GM19395 (cell line): ENCODE measurements around the gene ZNF524.
"Not testable (repeated sequence)": the region's sequence is repeated elsewhere in the genome, so short reads cannot be mapped to it uniquely, and the experiment has no call there.

Source experiments
- ATAC-seq: cut with Tn5 transposase; IDR thresholded peaks from one replicate; pipeline ENCODE4 v1.9.1; 2021; ENCODE audit warnings: mild to moderate bottlenecking, moderate library complexity; ENCODE audit not compliant: unreplicated experiment

ZNF524 gene

DNA sequence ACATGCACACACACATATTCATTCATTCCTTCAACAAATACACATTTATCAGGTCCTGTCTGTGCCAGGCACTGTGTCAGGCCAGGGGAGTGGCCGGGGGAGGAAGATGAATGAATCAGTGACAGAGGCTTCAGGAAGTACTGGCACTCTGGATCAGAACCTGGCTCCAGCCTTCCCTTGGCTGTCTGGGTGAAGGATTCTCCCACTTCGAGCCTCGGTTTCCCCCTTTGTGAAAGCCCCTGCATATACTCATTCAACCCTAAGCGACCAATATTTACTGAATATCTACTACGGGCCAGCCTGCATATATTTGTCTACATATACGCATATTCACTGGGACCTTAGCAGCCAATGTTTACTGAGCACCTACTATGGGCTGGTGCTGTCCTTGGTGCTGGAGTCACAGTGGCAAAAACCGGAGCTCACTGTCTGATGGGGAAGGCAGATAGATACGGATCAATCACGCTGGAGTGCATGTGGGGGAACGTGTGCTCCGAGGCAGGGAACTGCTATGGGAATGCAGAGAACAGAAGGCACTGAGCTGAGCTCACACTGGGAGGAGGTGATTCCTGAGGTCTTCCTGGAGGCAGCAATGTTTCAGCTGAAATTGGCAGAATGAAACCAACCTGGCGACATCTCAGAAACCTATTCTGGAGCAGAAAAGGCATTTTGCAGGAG, 18.8 kb upstream of the ZNF524 start:
- no peak for ATAC-seq

DNA sequence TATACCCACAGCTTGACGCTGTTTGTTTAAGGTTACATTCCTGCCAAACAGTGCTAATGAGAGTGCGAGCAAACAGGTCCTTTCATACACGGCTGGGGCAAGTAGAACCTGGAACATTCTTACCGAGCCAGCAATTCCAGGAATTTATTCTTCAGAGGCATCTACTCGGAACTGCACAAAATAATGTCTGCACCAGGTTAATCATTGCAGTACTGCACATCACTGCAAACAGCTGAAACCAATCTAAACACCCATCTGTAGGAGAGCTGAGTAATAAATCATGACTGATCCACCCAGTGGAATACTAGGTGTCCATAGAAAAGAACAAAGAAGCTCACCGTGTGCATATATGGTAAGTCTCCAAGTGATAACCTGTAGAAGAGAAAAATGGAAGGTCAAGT, 18.3 kb upstream of the ZNF524 start:
- ATAC-seq, result no peak

DNA sequence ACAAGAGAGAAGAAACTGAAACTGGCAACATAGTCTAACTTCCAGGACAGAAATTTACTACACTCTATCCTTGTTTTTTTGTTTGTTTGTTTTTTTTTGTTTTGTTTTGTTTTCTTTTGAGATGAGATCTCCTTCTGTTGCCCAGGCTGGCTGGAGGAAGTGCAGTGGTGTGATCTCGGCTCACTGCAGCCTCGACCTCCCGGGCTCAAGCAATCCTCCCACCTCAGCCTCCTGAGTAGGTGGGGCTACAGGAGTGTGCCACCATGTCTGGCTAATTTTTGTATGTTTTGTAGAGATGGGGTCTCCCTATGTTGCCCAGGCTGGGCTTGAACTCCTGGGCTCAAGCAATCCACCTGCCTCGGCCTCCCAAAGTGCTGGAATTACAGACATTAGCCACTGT, 17.8 kb upstream of the ZNF524 start:
- ATAC-seq, result not testable (repeated sequence)

DNA sequence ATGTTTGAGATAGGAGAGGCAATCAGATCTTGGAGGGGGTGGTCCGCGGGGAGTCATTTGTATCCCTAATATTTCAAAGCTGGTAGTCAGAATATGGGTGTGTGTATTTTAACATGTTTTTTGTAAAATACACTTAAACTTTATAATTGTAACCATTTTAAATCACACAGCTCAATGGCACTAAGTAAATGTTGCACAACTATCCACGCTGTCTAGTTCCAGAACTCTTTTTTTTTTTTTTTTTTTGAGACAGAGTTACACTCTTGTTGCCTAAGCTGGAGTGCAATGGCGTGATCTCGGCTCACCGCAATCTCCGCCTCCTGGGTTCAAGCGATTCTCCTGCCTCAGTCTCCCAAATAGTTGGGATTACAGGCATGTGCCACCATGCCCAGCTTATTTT, 16.2 kb upstream of the ZNF524 start:
- not testable (repeated sequence) for ATAC-seq

DNA sequence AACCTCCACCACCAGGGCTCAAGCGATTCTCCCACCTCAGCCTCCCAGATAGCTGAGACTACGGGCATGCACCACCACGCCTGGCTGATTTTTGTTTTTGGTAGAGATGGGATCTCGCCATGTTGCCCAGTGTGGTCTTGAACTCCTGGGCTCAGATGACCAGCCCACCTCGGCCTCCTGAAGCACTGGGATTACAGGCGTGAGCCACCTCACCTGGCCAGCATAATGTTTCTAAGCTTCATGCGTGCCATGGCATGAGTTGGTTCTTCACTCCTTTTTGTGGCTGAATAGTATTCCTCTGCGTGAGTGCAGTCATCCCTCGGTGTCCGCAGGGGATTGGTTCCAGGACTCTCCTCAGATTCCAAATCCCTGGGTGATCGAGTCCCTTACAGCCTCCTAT, 15.2 kb upstream of the ZNF524 start:
- no peak for ATAC-seq

DNA sequence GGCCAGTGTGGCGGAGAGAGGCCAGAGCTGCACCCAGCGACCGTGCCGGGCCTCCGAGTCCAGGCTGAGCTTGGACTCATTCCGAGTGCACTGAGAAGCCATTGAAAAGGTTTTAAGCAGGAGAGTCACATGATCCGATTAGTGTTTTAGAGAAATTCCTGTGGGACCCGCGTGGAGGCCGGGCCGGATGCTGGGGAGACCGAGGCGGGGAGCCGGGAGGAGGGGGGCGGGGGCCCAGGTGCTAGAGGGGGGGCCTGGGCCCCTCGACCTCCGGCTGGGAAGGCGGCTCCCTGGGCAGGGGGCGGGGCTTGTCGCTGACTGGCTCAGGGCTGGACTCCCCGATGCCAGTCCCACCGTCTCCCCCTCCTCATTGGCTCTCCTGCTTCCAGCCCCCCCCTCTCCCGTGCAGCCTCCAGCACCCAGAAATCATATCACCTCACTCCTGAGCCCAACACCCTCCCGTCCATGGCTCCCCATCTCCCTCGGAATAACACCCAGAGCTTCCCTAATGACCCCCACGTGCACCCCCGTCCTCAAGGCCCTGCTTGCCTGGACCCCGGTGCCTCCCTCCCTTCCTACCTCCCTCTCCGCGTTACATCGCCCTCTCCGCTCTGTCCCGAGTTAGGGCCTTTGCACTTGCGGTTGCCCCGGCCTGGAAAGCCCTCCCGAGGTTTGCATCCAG, 14.3 kb upstream of the ZNF524 start:
- ATAC-seq, result no peak

DNA sequence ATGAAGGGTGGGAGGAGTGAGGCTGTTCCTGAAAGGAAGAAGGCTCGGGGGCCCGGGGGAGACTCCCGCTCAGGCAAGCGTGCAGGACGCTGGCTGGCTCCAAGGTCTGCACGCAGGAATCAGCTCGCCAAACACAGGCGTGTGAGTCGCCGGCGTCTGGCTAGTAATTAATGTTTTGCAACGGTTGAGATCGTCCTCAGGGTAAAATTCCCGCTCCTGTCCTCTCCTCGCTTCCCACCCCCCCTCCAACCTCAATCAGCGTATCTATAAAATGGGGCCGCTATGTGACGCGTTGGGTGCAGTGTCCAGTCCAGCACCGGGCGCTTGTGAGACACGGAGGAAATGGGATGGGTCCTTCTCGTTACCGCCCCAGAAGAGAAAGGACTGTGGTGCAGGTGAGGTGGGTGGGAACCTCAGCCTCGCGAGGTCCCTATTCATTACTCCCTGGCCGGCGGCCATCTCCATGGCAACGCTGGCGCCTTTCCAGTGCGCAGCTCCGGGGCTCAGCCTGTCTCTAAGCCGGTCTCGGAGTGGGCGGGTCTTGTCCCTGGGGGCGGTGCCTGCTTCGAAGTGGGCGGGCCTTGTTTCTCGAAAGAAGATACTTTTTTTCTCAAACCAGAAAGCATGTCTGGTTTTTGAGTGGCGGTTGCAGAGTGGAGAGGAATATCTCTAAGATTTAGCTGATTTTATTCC, 13.0 kb upstream of the ZNF524 start:
- peak; percentile 88 for ATAC-seq

DNA sequence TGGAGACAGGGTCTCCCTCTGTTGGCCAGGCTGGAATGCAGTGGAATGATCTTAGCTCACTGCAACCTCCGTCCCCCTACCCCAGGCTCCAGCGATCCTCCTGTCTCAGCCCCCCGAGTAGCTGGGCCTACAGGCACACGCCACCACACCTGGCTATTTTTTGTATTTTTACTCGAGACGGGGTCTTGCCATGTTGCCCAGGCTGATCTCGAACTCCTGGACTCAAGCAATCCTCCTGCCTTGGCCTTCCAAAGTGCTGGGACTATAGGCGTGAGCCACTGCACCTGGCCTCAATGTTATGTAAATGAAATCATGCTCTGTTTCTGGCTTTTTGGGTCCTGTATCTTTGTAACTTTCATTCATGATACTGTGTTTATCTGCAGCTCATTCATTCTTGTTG, 11.3 kb upstream of the ZNF524 start:
- no peak for ATAC-seq

DNA sequence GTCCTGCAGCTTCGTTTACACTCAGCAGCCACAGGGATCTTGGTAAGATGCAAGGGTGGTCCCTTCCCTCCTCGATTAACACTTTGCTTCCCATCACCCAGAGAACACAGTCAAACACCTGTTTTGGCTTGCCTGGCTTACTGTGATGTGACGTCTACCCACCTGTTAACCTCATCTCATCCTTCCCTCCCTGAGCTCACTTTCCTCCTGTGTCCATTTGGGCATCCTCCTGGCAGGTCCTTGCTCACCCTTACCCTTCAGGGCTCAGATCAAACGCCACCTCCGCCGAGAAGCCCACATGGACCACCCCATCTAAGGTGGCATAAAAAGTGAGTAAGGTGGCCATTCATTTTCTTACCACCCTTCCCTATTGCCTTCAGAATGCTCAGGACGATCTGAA, 10.0 kb upstream of the ZNF524 start:
- no peak for ATAC-seq

DNA sequence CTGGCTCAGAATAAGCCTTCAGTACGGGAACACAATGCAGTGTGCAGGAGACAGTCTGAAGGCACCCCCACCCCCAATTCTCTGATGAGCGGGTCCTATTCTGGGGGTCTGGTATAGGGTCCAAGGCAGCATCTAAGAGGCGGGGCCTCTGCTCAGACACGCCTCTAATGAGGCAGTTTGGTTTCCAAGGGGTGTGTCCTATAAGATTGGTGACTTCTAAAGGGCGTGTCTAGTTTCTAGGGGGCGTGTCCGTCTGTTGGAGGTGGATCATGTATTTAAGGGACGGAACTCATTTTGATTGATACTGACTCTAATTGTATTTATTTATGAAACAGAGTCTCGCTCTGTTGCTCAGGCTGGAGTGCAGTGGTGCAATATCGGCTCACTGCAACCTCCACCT, 9.5 kb upstream of the ZNF524 start:
- no peak for ATAC-seq

DNA sequence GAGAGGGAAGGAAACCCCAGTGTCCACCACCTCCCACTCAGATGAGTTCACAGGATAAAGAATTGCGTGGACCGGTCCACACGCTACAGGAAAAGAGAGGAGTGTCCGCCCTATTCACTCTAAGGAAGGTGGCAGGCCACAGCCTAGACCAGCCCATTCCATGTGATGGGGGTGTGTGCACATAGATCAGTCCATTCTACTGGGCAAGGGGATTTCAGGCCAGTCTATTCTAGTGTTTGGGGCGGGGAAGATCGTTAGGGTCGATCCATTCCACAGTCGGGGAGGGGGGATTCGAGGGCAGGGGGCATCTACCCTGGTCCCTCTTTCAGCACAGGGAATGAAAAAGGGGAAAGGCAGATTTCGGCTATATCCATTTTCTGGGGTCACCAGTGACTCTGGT, 8.5 kb upstream of the ZNF524 start:
- no peak for ATAC-seq

DNA sequence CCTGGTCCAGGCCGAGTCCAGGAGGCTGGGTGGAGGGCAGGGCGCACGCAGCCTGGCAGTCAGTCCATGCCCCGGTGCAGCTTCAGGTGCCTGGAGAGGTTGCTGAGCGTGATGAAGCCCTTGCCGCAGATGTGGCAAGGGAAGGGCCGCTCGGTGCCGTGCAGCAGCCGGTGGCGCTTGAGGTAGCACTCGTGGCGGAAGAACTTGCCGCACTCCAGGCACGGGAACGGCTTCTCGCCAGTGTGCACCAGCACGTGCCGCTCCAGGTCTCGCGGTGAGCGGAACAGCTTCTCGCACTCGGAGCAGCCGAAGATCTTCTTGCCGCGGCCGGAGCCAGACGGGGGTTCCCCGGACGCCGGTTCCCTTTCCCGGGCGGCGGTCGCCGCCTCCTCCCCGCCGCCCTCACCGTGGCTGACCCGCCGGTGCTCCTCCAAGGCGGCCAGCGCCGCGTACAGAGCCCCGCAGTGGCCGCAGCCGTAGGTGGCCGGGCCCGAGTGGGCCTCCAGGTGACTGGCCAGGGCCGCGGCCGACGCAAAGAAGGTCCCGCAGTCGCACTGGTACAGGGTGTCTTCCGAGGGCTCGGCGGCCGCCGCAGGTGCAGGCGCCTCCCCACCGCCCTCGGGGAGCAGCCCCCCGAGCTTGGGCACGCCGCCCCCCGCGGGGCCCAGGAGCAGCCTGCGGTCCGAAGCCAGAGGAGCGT, 7.5 kb upstream of the ZNF524 start:
- no peak for ATAC-seq

DNA sequence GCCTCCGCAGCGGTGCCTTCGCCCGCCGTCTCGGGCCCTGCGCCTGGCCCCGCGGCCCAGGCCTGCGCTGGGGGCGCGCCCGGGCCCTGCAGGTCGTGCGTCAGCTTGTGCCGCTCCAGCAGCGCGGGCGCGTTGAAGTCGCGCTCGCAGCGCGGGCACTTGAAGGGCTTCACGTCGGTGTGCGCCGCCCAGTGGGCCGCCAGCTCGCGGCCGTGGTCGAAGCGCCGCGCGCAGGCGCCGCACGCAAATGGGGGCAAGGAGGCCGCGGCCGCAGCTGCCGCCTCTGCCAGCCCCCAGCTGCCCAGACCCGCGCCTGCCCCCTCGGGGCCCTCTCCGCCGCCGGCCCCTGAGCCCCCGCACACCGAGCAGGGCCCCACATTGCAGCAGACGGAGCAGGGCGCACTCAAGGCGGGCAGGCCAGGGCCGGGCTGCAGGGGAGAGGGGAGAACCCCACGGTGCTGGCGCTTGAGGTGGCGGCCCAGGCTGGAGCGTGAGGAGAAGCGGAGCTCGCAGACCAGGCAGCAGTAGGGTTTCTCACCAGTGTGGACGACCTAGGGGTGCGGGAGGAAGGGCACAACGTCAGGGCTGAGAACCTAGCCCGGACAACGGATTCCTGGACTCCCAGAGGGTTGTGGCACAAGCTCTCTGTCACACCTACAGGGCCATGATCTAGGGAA, 6.9 kb upstream of the ZNF524 start:
- ATAC-seq, result no peak

DNA sequence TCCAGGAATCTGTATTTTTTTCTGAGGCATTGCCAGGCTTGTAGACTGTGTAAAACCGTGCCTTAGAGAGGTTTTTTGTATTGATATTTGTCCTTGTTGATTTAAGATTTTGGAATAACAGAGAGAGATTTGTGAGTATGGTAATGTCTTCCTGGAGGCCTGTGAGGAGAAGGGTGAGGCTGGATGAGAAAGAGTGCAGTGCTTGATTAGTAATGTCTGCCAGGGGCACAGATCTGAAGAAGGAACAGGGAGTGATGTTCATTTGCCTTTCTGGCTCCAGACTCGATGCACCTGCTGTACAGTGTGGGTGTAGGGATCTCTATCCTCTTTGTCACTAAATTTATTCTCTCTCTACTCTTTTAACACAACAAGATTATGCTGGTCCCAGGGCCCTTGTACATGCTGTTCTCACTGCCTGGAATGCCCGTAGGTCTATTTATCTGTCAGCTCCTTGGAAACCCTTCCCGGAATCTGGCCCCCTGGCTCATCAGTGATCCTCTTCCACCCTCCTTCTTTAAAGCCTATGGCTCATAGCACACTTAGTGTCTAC, 5.0 kb upstream of the ZNF524 start:
- ATAC-seq, result no peak

DNA sequence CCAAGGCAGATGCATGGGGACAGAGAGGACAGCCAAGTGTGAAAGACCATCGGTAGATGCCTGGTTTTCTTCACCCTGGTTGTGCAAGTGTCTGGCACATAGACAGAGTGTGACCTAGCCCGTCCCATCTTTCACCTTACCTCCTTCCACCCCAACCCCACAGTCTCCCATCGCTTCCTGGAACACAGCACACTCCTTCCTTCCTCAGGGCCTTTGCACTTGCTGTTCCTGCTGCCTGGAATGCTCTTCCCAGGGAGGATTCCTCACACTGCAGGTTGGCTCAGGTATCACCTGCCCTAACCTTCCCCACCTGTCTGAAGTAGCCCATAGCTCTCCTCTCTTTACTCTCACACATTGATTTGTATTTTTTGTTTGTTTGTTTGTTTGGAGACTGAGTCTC, 3.8 kb upstream of the ZNF524 start:
- no peak for ATAC-seq

DNA sequence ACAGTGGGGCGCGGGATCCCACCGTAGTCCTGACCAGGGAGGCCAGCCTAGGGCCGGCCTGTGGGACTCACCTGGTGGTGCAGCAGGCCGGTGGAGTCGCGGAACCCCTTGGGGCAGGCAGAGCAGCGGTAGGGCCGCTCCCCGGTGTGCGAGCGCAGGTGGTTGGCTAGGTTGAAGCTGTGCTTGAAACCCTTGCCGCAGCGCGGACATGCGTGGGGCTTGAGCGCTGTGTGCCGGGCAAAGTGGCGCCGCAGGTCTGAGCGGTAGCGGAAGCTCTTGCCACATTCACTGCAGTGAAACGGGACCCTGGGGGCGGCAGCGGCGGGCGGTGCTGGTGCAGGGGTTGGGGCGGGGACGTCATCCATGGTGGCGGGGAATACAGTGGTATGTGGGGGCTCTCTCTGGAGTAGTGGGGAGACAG, 2.6 kb upstream of the ZNF524 start:
- no peak for ATAC-seq

DNA sequence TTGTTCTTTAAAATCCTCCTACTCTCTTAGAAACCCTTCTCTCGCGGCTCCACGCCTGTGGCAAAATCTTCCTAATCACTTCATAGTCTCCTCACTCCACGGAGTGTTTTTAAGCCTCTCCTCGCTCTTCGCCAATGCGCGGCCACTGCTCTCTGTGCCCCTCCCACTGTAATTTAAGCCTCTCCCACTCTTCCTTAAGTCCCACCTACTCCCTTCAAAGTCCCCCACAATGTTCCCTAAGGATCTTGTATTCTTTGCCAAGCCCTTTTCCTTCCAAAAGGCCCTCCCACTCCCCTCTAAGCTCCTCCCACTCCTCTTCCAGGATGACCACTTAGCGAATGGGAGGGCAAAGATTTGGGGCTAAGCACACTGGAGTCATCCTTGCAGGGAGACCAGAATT, 2.1 kb upstream of the ZNF524 start:
- ATAC-seq, result no peak

DNA sequence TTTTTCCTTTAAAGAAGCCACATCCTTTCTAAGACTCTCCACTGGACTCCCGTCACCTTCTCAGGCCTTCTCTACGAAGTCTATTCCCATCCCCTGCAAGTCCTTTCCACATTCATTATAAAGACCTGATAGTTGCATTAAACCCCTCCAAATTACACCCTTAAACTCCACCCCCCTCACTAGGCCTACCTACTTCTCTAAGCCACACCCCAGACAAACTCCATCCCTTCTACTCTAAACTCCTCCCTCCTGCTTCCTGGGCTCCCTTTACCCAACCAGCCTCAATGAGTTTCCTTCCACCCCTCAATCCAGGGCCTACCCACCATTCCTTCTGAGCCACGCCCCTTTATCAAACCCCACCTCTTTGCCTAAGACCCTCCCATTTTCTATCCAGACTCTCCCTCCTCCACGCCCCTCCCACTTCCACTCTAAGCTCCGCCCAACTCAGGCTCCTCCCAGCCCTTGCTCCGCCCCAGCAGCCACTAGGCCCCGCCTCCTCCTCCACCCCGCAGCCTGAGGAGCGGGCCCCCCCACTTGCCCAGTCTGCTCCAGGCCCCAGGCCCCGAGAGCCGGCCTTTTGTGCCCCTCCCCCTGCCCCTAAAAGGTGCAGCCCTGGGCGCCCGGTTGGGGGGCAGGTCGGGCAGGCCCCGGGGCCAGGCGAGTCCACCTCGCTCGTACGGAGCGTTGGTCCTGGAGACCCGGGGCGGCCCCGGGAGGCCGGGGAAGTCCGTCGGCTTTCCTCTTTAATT, 1.2 kb upstream of the ZNF524 start:
- ATAC-seq, result peak; percentile 51

DNA sequence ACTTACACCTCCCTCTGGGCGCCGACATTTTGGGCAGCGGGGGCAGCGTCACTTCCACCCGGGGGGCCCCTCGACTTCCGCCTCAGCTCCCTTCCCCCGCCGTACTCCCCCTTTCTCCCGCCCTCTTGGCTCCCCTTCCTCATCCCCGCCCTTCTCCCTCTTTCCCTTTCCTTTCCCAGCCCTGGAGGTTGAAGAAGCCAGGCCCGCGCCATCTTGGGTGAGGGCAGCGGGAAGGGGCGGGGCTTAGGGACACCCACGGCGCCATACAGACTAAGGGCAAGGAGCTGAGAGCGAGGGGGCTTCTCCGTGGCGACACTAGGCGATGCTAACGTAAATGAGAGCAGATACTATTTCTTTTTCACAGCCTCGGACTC, 633 bp upstream of the ZNF524 start, which contains the start of gene FIZ1:
TSS of gene FIZ1 (minus strand) at position 50 of the 374 bp plus-strand sequence. CDS start 1,652 bp downstream, outside the sequence.
- peak; percentile 65 for ATAC-seq

DNA sequence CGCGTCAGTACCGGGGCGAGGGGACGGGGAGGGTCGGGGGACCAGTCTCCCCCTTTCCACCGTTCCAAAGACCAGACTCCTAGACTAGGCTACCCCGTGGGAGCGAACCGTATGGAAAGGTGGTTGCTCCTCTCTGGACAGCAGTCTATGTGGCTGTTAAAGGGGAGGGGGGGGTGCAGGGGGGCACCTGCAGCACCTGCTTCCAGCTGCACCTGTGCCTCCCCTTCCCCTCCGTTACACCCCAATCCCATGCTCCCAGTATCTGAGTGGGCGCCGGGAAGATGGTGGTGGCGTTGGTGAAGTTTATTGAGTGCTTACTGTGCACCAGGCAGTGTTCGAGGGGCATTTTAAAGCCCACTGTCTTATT, 557 bp downstream of the ZNF524 start:
- no peak for ATAC-seq
